Measurements from ENCODE around the gene KRTAP5-5. TPM values are rescaled to one million over a fixed set of nuclear protein-coding genes. Genes with fewer than 3 reads are reported as not detected.

The KRTAP5-5 gene, protein sequence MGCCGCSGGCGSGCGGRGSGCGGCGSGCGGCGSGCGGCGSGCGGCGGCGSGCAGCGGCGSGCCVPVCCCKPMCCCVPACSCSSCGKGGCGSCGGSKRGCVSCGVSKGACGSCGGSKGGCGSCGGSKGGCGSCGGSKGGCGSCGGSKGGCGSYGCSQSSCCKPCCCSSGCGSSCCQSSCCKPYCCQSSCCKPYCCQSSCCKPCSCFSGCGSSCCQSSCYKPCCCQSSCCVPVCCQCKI
- total RNA-seq: not detected in 2 replicates

GRCh38 chr11:1629326-1630185 lies at the start of gene KRTAP5-5:
Gene KRTAP5-5 (plus strand): TSS chr11:1629775. CDS start chr11:1629841, 66 bp downstream.

GRCh38 chr11:1584661-1585370 lies 44.8 kb upstream of the KRTAP5-5 start, which contains the start of gene KRTAP5-1:
Gene KRTAP5-1 (minus strand): TSS chr11:1585283. CDS start chr11:1585249, 34 bp downstream.

GRCh38 chr11:1597994-1598380 lies 31.6 kb upstream of the KRTAP5-5 start, which contains the start of gene KRTAP5-2:
Gene KRTAP5-2 (minus strand): TSS chr11:1598294. CDS start chr11:1598250, 44 bp downstream.

DNA sequence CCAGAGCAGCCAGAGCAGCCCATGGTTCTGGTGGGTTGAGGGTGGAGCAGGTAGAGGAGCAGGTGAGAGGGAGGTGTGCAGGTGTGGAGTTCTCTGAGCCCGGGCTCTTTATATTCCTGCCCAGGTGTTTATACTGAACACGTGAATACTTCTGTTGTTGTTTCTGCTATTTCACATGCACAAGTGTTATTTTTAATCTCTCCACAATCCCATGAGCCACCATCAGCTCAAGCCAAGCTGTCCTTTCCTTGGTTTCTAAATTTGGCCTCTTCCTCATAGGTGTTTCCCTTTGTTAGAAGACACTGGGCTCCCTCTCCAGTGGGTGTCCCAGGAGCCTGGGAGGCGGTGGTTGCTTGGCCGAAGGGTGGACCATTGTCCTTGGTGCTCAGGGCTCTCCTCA lies 21.2 kb upstream of the KRTAP5-5 start, which contains the start of gene KRTAP5-3:
TSS of gene KRTAP5-3 (minus strand) at position 101 of the 400 bp plus-strand sequence. CDS start at position 23, 78 bp downstream.

GRCh38 chr11:1622086-1622485 lies 7.5 kb upstream of the KRTAP5-5 start, which contains the start of gene KRTAP5-4:
Gene KRTAP5-4 (minus strand): TSS chr11:1622138. CDS start chr11:1622093, 45 bp downstream.

Other genes with a start within 250 kb of the KRTAP5-5 start
- gene BRSK2, start 239.8 kb upstream of the KRTAP5-5 start, total RNA-seq: 0.56 and 0.58 TPM in 2 replicates
- gene MOB2, start 143.0 kb upstream of the KRTAP5-5 start, total RNA-seq: 18.9 and 21.7 TPM in 2 replicates
- gene DUSP8, start 57.5 kb upstream of the KRTAP5-5 start, total RNA-seq: 0.28 and 0.38 TPM in 2 replicates
- not detected in 2 replicates for gene KRTAP5-1, start 44.5 kb upstream of the KRTAP5-5 start, total RNA-seq
- gene KRTAP5-2, start 31.5 kb upstream of the KRTAP5-5 start, total RNA-seq: not detected in 2 replicates
- gene KRTAP5-3, start 21.3 kb upstream of the KRTAP5-5 start, total RNA-seq: not detected in 2 replicates
- not detected in 2 replicates for gene KRTAP5-4, start 7.6 kb upstream of the KRTAP5-5 start, total RNA-seq
- gene KRTAP5-6, start 67.4 kb downstream of the KRTAP5-5 start, total RNA-seq: not detected in 2 replicates
- gene IFITM10, start 120.8 kb downstream of the KRTAP5-5 start, total RNA-seq: 1.7 and 2.8 TPM in 2 replicates
- gene CTSD, start 134.2 kb downstream of the KRTAP5-5 start, total RNA-seq: 95.1 and 355 TPM in 2 replicates
- not detected in 2 replicates for gene SYT8, start 205.2 kb downstream of the KRTAP5-5 start, total RNA-seq
- not detected in 2 replicates for gene TNNI2, start 209.2 kb downstream of the KRTAP5-5 start, total RNA-seq
- gene LSP1, start 223.3 kb downstream of the KRTAP5-5 start, total RNA-seq: 0.85 and 1.3 TPM in 2 replicates